Measurements from ENCODE around the gene ENTREP1.

DNA sequence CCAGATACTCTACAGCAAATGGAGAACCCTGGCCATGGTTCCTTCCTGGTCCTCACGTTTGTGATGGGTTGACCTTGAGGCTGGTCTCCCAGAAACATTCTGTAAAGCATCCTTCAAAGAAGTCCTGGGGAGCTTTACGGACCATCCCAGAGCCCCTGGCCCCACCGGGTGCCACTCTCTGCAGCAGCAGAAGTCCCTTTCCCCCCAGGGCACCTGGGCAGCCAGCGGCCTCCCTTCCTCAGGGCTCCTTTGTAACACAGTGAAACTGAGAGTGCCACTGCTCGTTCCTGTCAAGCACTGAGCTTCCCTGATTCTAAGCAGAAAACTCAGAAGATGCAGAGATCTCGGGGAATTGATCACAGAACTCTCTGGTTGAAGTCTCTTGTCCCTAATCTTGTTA lies 104.3 kb downstream of the ENTREP1 start:
- TF ChIP-seq CTCF (IDR thresholded peaks at IDR 0.05; ENCODE audit: low read depth, low read length, missing input control) (no peak), ATF3 (IDR thresholded peaks at IDR 0.05) (no peak), TAF1 (conservative IDR thresholded peaks at IDR 0.05) (no peak), HNF4G (IDR thresholded peaks at IDR 0.05) (no peak), SP1 (IDR thresholded peaks at IDR 0.05) (no peak), EGR1 (IDR thresholded peaks at IDR 0.05; ENCODE audit: low read depth in 2 of 2) (no peak), YY1 (IDR thresholded peaks at IDR 0.05) (no peak), RAD21 (IDR thresholded peaks at IDR 0.05) (no peak), GABPA (IDR thresholded peaks at IDR 0.05 in 1 of 2, conservative IDR thresholded peaks at IDR 0.05 in 1 of 2) (no peak)
- TF ChIP-seq, protein P1, sequence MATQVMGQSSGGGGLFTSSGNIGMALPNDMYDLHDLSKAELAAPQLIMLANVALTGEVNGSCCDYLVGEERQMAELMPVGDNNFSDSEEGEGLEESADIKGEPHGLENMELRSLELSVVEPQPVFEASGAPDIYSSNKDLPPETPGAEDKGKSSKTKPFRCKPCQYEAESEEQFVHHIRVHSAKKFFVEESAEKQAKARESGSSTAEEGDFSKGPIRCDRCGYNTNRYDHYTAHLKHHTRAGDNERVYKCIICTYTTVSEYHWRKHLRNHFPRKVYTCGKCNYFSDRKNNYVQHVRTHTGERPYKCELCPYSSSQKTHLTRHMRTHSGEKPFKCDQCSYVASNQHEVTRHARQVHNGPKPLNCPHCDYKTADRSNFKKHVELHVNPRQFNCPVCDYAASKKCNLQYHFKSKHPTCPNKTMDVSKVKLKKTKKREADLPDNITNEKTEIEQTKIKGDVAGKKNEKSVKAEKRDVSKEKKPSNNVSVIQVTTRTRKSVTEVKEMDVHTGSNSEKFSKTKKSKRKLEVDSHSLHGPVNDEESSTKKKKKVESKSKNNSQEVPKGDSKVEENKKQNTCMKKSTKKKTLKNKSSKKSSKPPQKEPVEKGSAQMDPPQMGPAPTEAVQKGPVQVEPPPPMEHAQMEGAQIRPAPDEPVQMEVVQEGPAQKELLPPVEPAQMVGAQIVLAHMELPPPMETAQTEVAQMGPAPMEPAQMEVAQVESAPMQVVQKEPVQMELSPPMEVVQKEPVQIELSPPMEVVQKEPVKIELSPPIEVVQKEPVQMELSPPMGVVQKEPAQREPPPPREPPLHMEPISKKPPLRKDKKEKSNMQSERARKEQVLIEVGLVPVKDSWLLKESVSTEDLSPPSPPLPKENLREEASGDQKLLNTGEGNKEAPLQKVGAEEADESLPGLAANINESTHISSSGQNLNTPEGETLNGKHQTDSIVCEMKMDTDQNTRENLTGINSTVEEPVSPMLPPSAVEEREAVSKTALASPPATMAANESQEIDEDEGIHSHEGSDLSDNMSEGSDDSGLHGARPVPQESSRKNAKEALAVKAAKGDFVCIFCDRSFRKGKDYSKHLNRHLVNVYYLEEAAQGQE (IDR thresholded peaks at IDR 0.05), result no peak
- TF ChIP-seq, protein P2, sequence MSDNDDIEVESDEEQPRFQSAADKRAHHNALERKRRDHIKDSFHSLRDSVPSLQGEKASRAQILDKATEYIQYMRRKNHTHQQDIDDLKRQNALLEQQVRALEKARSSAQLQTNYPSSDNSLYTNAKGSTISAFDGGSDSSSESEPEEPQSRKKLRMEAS (IDR thresholded peaks at IDR 0.05), result no peak
- TF ChIP-seq, protein P3, sequence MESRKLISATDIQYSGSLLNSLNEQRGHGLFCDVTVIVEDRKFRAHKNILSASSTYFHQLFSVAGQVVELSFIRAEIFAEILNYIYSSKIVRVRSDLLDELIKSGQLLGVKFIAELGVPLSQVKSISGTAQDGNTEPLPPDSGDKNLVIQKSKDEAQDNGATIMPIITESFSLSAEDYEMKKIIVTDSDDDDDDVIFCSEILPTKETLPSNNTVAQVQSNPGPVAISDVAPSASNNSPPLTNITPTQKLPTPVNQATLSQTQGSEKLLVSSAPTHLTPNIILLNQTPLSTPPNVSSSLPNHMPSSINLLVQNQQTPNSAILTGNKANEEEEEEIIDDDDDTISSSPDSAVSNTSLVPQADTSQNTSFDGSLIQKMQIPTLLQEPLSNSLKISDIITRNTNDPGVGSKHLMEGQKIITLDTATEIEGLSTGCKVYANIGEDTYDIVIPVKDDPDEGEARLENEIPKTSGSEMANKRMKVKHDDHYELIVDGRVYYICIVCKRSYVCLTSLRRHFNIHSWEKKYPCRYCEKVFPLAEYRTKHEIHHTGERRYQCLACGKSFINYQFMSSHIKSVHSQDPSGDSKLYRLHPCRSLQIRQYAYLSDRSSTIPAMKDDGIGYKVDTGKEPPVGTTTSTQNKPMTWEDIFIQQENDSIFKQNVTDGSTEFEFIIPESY (IDR thresholded peaks at IDR 0.05), result no peak
